Epidermal melanocyte (primary cell): ENCODE measurements around the gene PHC1.
"Not testable (repeated sequence)": the region's sequence is repeated elsewhere in the genome, so short reads cannot be mapped to it uniquely, and the experiment has no call there.

ENCODE experiments used
- DNase-seq: peaks from one replicate; pipeline ENCODE4 v3.0.0; 2011; ENCODE audit warnings: low spot score; ENCODE audit not compliant: insufficient read length

Gene PHC1

DNA sequence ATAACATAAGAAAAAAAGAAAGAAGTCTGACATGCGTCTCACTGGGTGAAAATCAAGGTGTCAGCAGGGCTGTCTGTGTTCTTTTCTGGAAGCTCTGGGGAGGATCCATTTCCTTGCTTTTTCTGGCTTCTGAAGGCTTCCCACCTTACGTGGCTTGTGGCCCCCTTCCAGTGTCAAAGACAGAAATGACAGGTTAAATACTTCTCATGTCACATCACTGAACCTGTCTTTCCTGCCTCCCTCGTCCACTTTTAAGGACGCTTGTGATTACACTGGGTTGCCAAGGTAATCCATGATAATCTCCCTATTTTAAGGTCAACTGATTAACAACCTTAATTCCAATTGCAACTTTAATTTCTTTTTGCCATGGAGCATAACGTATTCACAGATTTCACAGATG is 4.6 kb upstream of the PHC1 start:
- DNase-seq = no peak

DNA sequence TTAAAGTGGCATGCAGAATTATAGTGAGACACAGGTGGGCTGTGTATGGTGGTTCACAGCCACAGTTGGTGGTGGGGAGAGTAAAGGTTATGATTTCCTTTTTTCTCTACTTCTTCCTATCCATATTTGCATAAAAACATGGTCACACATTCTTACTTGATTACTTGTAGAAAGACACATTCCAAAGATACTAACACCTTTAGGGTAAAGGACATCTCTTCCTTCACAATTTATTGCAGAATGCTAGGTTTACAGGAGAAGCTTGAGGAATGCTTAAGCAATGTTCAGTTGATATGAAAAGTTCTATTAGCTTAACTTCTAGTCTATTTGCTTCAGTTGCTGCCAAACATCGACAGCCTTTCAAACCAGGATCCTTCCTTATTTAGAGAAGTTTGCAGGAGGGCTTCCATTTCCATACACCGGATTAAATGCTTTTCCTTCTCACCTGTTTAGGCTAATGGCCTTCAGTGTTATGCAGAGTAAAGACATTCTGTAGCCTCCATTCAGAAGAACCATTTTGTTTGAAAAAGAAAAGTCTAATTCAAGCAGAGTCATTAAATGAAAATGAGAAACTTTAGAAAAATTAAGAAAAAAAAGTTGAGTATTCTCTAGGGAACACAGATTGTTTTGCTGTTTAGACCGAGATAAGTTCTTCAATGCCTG is 2.6 kb upstream of the PHC1 start:
- no peak for DNase-seq

DNA sequence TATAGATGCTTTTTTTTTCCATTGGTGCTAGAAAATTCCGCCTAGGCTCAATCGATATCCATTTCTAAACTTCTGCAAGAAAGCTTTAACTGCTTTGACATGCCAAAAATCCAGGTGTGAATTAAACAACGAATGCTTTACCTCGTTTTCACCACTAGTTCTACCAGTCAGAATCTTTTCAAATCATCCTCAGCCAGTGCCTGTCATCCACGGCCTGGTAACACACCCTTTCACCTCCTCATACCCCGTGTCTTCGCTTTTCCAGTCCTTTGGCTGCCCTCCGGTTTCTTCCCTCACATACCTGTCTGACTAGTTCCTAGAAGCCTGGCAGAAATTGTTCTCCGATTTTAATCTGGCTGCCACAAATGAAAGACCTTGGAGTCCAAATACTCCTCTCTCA is 1.4 kb upstream of the PHC1 start:
- DNase-seq = no peak

DNA sequence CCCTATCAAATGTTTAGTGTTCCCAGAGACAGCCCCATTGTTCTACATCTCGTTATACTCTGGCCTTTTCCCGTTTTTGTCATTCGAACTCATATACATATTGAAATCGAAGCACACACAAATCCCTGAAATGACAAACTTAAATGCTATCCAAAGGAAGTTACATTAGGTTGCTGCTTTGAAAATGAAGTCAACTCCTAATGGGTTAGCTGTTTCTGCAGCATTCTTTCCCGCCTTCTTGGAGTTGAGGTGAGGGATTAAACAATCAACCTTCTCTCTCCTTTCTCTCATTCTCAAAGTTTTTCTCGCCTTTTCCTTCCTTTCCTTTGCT is 642 bp upstream of the PHC1 start:
- DNase-seq = no peak

DNA sequence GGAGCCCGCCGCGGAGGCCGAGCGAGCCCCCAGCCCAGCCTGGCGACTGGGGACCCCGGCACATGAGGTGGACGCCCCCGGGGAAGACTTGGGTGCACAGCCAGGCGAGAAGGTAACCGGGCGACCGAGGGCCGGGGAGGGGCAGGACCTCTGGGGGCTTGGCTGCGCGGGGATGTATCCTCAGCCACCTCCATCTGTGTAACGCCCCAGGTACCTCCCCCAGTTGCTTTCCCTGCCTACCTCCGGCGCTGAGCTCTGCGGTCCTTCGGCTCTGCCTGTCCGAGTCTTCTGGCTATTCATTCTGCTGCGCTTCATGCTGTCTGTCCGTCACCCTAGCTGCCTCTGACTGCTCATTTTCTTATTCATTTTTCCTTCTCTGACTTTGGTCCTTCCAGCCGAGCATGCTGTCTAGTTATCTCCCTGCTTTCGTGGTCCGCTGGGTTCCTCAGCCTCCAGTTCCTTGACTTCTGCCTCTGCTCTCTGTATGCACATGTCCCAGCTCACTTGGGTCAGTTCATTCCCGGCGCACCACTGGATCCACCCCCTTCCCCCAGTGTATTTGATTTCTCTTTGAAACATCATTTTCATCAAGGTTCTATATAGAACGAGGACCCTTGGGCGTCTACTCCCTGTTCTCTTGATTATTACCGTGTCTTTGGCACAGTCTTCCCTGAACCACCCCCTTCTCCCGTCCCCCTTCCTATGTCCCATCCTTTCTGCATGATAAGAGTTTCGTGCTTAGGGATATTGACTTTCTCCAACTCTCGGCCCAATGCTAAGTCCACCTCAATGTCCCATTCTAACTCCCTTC is 612 bp downstream of the PHC1 start:
- DNase-seq = peak; percentile 40

DNA sequence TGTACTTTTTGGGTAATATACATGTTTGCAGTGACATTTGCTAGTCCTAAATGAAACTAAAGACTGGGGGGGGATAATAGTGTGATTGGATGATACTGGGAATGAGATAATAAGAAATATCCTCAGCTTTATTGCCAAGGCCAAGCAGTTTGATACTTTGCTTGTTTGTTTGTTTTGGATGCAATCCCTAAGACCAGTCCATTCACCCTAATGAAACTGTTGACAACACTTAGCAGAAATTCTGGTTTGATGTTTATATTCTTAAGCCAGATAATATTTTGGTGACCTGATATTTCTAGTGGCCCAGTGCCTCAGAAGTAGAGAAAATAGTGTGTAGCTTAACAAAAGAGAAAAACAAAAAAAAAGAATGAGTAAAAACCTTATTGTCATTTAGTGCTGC is 1.8 kb downstream of the PHC1 start:
- DNase-seq = no peak

DNA sequence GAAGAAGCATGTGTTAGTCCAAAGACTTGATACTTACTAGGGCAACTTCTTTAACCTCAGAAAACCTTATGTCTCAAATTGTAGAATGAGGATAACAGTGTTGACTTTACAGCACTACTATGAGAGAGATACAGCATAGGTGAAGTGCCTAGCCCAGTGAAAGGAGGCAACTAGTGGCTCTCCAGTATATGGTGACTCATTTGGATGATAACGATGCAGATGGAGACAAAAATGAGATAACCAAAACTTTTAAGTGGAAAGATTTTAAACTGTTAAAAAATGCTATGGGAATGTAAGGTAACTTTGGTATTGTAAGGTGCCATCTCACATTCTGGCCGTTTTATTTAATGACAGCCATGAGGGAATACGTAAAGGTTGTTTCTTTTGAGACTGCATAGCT is 2.7 kb downstream of the PHC1 start:
- no peak for DNase-seq

DNA sequence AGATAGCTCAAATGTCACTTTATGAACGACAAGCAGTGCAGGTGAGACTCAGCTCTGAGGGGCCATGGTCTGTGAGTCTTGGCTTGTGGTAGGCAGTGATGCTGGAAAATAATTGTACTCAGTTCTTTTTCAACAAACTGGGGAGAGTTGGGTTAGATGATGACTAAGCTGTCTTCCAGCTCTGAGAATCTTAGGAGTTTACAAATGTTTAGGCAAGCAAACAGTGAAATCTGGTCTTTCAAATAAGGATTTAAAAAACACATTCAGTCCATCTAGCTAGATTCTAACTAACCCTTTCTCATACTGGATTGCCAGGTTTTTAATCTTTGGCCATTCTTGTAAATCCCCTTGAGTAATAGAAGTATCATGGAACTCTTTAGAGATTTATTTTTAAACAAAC is 3.4 kb downstream of the PHC1 start:
- DNase-seq = no peak

DNA sequence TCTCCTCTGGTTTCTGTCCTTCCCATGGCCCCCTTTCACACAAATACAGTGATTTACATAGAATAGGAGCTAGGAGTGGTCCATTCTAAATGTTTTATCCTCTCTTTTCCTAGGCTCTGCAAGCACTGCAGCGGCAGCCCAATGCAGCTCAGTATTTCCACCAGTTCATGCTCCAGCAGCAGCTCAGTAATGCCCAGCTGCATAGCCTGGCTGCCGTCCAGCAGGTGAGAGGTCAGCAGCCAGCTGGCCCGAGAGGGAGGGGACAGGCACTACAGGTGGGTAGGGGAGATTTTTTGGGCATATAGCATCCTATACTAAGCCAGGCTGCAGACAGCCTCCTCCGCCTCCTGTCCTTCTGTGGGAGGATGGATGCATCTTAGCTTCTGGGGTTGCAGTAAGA is 5.3 kb downstream of the PHC1 start:
- not testable (repeated sequence) for DNase-seq

DNA sequence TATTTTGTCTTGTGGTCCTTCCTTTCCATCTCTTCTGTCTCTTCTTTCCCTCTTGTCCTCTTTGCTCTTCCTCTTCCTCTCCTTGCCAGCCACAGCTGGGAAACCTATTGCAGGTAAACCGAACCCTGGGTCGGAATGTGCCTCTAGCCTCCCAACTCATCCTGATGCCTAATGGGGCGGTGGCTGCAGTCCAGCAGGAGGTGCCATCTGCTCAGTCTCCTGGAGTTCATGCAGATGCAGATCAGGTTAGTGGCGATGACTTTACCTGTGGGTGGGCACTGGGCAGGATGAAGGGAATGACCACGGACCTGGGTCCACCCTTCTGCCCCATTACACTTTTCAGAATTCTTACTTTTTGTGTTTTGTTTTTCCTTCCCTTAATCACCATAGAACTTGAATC is 8.2 kb downstream of the PHC1 start:
- no peak for DNase-seq

DNA sequence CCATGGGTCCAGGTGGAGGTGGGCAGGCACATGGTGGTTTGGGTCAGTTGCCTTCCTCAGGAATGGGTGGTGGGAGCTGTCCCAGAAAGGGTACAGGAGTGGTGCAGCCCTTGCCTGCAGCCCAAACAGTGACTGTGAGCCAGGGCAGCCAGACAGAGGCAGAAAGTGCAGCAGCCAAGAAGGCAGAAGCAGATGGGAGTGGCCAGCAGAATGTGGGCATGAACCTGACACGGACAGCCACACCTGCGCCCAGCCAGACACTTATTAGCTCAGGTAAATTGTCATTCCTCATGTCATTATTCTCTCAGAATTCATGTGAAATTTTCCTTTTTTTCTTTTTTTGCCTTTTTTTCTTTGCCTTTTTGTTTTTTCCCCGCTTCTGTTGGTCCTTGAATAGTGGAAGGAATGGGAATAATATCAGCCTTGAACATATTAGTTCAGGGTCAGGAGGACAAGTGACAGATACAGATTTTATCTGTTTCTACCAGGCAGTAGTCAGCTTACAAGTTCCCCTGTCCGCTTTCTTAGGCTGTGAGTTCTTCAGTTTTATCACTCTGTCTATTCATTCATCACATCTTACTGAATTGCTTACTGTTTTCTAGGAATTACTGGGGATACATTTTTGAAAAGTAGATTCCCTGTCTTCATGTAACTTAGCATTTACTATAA is 16.5 kb downstream of the PHC1 start:
- DNase-seq = not testable (repeated sequence)

DNA sequence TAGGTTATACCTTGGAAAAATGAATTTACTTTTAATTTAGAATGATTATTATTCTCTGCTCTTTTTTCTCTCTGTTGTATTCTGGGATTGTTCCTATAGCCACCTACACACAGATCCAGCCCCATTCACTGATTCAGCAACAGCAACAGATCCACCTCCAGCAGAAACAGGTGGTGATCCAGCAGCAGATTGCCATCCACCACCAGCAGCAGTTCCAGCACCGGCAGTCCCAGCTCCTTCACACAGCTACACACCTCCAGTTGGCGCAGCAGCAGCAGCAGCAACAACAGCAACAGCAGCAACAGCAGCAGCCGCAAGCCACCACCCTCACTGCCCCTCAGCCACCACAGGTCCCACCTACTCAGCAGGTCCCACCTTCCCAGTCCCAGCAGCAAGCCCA is 18.2 kb downstream of the PHC1 start:
- not testable (repeated sequence) for DNase-seq

DNA sequence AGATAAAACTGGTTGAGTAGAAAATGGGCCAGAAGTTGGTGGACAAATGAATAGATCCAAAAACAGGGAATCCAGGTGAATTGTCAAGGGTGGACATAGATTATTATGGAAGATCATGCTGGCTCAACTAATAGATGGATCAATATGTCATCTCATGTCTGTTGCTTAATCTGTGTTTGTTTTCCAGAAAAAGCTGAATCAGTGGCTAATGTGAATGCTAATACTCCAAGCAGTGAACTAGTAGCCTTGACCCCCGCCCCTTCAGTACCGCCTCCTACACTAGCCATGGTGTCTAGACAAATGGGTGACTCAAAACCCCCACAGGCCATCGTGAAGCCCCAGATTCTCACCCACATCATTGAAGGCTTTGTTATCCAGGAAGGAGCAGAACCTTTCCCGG is 19.8 kb downstream of the PHC1 start:
- not testable (repeated sequence) for DNase-seq

DNA sequence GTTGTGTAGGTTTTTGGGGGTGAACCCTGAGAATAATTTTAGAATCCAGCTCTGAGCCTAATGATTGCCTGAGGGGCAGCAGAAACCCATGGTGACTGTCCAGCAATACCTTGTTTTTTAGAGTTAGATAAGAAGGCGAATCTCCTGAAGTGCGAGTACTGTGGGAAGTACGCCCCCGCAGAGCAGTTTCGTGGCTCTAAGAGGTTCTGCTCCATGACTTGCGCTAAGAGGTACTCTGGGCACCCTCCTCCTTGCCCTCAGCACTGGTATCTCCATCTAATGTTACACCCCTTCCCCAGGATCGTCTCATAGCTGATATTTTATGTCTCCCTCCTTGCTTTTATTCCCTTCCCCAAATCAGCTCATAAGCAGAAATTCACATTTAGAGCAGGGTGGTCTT is 22.4 kb downstream of the PHC1 start:
- no peak for DNase-seq

DNA sequence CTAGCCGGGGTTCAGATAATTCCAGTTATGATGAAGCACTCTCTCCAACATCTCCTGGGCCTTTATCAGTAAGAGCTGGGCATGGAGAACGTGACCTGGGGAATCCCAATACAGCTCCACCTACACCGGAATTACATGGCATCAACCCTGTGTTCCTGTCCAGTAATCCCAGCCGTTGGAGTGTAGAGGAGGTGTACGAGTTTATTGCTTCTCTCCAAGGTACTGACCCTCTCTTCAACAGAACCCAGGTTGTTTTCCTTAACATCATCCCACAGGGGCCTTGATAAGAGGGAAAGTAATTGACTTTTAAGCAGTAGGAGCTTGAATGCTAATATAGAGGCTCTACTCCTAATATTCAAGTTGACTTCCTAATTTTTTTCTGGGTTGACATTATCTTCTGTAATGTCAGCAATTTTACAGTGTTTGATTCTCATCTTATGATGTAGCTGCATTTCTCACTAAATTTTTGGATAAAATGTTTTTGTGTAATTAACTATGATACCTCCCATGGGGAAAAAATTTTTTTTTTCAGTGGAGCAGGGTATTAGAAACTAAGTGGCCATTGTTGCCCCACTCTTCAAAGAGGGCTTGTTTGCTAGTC is 23.6 kb downstream of the PHC1 start:
- DNase-seq = not testable (repeated sequence)

DNA sequence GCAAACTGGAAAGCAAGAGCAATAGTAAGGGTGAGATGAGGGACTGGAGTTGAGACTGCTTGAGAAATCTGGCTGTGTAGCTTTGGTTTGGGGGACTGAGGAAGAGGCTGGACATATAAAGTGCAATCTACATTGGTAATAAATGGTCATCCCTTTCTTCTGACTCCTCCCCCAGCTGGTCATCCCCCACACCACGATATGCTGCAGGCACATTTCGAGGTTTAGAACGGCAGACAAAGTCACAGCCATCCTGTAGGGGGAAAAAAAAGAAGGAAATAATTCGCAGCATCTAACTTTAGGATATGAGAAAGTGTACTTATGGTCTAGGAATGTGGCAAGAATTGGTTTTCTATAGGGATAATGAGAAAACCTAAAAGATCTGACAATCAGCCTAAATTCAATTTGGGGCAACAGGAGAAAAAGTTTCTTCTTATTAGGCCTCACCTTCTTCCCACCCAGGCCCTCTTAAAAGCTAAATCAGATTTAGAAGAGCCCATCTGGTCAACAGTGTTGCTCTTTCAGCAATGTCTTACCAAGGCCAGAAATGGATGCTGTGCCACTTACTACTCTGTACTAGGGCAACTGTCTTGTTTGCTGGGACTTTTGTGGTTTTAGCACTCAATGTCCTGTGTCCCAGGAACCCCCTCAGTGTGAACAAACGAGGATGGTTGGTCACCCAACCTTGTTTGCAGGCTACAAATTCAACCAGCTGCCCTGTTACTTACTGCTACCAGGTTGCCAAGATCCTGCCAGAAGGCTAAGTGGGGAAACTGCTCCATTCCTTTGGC is 27.6 kb downstream of the PHC1 start:
- DNase-seq = no peak

DNA sequence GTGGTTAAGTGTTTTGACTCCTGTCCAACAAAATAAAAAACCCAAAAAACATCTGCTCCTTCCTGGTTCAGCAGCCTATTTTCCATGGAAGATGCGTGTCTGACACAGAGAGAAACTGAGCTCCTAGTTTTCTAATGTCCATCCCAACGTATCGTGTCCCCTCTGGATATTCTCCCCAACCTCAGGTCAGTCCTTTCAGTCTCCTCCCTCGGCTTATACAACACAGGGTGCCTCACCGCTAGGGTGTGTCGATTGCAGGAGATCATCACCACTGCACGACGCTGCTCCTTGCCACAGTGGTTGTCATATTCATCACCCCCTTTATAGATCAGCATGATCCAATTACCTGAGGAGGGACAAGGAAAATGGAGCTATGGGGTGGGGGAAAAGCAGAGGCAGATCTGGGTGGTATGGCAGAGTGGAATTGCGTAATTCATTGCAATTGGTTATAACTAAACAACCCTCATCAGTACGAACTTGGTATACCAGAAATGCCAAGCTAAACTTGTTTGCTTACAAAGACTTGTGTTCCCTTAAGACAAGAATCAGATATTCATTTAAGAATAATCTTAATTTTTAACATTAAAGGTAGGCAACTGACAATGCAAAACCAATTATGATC is 29.4 kb downstream of the PHC1 start:
- DNase-seq = no peak

DNA sequence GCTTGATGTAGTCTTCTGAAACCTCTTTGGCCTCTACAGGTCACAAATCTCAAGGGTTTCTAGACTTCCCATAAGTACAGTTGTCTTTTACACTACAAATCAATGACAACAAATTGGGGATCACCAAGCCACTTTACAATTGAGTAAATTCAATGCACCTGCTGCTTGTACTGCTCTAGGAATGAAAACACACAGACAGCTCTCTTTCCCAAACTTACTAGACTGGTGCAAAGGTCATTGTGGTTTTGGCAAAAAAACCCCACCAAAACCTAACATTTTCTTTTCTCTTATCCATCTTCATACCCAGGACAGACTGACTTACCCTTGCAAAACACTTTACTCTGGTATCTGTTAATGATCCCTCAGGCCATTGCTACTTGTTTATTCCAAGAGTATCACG is 32.4 kb downstream of the PHC1 start:
- no peak for DNase-seq

DNA sequence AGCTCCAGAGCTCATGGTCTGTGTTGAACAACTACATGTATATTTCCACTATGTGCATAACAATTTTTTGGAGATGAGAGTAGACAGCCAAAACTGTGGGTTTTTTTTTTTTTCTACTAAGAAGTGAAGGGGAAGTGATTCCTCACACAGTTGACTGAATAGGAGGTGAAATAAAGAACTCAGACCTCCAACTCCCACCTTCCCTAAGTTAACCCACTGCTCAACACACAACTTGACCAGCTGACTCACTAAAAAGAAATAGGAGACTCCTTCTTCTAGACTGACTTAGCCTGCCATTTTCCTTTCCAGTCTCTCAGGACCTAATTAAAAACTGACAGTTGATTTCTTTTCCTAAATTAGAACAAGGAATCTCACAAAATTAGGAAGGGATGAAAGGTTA is 33.4 kb downstream of the PHC1 start:
- DNase-seq = no peak

DNA sequence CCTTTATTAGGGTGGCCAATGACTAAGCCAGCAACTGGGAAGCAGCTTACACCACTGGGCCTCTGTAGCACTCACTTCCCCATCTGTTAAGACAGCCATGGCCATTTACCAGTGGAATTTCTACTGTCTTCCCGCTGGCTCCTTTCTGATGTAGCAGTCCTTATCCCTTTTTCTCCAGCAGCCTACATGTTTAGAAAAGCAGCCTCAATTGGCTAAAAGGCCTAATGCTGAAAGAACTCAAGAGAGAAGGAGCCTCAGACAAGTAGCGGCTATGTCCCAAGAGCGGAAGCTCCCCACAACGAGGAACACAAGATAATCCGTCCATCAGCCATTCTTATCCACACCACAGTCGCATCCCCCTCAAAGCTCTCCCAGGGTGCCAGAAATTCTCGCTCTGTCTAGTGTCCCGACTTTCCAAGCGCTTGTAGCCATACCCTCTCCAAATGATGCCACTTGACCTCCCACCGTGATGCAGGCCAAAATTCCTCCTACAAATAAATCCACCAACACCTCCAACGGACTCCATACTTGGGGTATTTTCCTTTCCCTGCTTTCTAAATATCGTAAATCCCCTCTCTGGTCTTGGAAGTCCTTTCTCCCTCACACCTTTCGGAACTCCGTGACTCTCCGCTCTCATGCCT is 34.5 kb downstream of the PHC1 start:
- DNase-seq = no peak
